ENCODE results near the gene IQCE. TPM values are rescaled to one million over a fixed set of nuclear protein-coding genes. Genes with fewer than 3 reads are reported as not detected.
A peak's percentile ranks its signal among the peaks of the same experiment; 100 is the strongest.

IQCE gene
- total and polyA plus RNA-seq, 11 donors, result 5.0 to 14.1 (median 10.3) TPM

GRCh38 chr7:2610898-2611297 is 52.1 kb downstream of the IQCE start:
- TF ChIP-seq CTCF (IDR thresholded peaks at IDR 0.05) (no peak), POLR2A (IDR thresholded peaks at IDR 0.05) (no peak)
- intact Hi-C loops (cut with DNase I), result loop anchor here in 1 of 10 donors (5.0 kb wide), 1 partner anchor 46 kb away; no protein-coding TSS in a partner anchor
- 81 to 96% (median 93%) methylated on average over 11 to 14 of the region's 14 CpGs for WGBS, 4 donors
- ATAC-seq (no peak), DNase-seq (no peak)
- H3K36me3 ChIP-seq, result peaks cover 0 to 3% (median 0%) of the 10 kb centered on the region in 9 donors
- H3K9me3 ChIP-seq, result no peaks in the 10 kb centered on the region
- peak overlapping the region in 1 of 12 donors; percentile 37 for H3K27ac ChIP-seq
- no peaks in the 10 kb centered on the region for H3K27me3 ChIP-seq
- H3K4me1 ChIP-seq, result peaks cover 0 to 67% (median 47%) of the 10 kb centered on the region in 12 donors
- H3K4me3 ChIP-seq, result no peak overlapping the region

GRCh38 chr7:2611401-2611800 is 52.6 kb downstream of the IQCE start:
- TF ChIP-seq POLR2A (IDR thresholded peaks at IDR 0.05) (no peak), CTCF (IDR thresholded peaks at IDR 0.05) (no peak)
- Histone ChIP-seq H3K4me3 (no peak overlapping the region), H3K9me3 (no peaks in the 10 kb centered on the region), H3K4me1 (peaks cover 0 to 63% (median 42%) of the 10 kb centered on the region in 12 donors), H3K27me3 (no peaks in the 10 kb centered on the region), H3K27ac (no peak overlapping the region), H3K36me3 (peaks cover 0 to 3% (median 0%) of the 10 kb centered on the region in 9 donors)
- 89 to 98% (median 93%) methylated on average over 7 to 11 of the region's 11 CpGs for WGBS, 4 donors
- intact Hi-C loops (cut with DNase I), result loop anchor here in 1 of 10 donors (5.0 kb wide), 1 partner anchor 46 kb away; no protein-coding TSS in a partner anchor
- ATAC-seq (no peak), DNase-seq (no peak)

DNA sequence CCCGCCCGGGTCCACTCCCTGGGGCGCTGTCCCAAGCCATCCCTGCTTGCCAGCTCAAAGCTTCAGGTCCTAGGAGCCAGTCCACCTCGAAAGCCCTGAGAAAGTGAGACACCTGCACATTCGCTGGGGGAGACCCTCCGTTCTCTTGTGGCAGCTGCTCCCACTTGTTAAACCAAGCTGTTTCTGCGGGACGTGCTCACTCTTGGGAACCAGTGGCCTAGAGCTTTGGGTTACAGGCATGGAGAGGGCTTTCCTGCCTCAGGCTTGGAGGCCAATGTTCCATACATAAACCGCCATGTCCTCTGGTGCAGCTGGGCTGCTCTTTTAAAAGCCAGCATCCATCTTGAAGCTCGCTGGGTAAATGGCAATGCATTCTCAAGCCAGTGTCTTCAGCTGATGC is 53.1 kb downstream of the IQCE start:
- peaks cover 0 to 63% (median 40%) of the 10 kb centered on the region in 12 donors for H3K4me1 ChIP-seq
- H3K36me3 ChIP-seq, result peaks cover 0 to 3% (median 0%) of the 10 kb centered on the region in 9 donors
- DNase-seq (no peak), ATAC-seq (no peak)
- H3K9me3 ChIP-seq, result no peaks in the 10 kb centered on the region
- intact Hi-C loops (cut with DNase I), result loop anchor here in 1 of 10 donors (5.0 kb wide), 1 partner anchor 45 kb away; no protein-coding TSS in a partner anchor
- no peaks in the 10 kb centered on the region for H3K27me3 ChIP-seq
- TF ChIP-seq POLR2A (IDR thresholded peaks at IDR 0.05), result no peak
- no peak for TF ChIP-seq CTCF (IDR thresholded peaks at IDR 0.05)
- H3K4me3 ChIP-seq, result no peak overlapping the region
- WGBS, 4 donors, result 90 to 99% (median 97%) methylated on average over 10 of the region's 10 CpGs
- no peak overlapping the region for H3K27ac ChIP-seq

DNA sequence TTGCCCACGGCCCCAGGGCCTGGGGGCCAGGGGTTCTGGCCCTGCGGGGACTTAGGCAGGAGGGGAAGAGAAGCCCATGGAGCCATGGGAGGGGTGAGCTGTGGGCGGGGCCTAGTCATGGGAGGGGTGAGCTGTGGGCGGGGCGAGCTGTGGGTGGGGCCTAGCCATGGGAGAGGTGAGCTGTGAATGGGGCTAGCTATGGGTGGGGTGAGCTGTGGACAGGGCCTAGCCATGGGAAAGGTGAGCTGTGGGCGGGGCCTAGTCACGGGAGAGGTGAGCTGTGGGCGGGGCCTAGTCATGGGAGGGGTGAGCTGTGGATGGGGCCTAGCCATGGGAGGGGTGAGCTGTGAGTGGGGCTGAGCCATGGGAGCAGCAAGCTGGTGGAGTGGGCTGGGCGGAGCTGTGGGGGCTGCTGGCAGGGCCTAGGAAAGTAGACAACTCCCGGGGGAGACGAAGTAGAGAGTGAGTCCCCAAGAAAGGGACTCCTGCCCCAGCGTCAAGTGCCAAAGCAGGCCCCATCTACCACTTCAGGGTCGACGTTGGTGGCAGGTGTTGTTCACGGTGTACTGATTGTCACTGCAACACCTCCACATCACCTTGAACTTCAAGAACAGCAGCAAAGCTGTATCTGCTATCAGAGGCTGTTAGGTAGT is 53.8 kb downstream of the IQCE start:
- peaks cover 0 to 63% (median 41%) of the 10 kb centered on the region in 12 donors for H3K4me1 ChIP-seq
- peak overlapping the region in 9 of 12 donors; percentile 69 to 92 (median 79) for H3K27ac ChIP-seq
- 73 to 81% (median 80%) methylated on average over 13 to 15 of the region's 15 CpGs for WGBS, 4 donors
- H3K27me3 ChIP-seq, result no peaks in the 10 kb centered on the region
- no peak for DNase-seq
- no peak for ATAC-seq
- H3K4me3 ChIP-seq, result no peak overlapping the region
- H3K9me3 ChIP-seq, result no peaks in the 10 kb centered on the region
- intact Hi-C loops (cut with DNase I), result loop anchor here in 1 of 10 donors (5.0 kb wide), 1 partner anchor 45 kb away; no protein-coding TSS in a partner anchor
- no peak for TF ChIP-seq POLR2A (IDR thresholded peaks at IDR 0.05)
- TF ChIP-seq CTCF (IDR thresholded peaks at IDR 0.05), result no peak
- peaks cover 0 to 3% (median 0%) of the 10 kb centered on the region in 9 donors for H3K36me3 ChIP-seq
